Panc1 (cell line): ENCODE results near the gene P2RY13.

ENCODE experiments used
- POLR2AphosphoS5 ChIP-seq: IDR thresholded peaks from 2 replicates; pipeline ENCODE4 v1.6.1; 2012; ENCODE audit warnings: mild to moderate bottlenecking, low read depth, low read length, moderate library complexity
- TF ChIP-seq, protein P1 (sequence below): fragments of 450-650 bp; IDR thresholded peaks from 2 replicates; pipeline ENCODE4 v1.5.1; 2017; ENCODE audit warnings: mild to moderate bottlenecking

DNA sequence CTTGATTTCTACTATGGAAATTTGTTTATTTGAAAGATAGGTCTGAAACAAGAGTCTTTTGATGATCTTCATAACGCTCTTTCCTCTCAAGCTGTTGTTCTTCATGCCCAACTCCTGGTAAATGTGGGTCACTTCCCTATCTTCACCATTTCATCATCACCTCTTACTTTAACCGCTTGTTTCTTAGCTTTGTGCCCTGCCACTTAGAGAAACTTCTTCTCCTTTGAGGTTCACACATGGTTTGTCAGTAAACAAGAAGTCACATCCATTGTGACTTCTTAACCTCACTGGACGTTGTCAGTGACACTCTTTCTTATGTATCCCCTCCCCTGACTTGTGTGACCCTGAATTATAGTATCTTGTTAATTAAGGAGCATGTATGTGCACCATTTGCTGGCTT is 16.9 kb upstream of the P2RY13 start:
- TF ChIP-seq, protein P1, sequence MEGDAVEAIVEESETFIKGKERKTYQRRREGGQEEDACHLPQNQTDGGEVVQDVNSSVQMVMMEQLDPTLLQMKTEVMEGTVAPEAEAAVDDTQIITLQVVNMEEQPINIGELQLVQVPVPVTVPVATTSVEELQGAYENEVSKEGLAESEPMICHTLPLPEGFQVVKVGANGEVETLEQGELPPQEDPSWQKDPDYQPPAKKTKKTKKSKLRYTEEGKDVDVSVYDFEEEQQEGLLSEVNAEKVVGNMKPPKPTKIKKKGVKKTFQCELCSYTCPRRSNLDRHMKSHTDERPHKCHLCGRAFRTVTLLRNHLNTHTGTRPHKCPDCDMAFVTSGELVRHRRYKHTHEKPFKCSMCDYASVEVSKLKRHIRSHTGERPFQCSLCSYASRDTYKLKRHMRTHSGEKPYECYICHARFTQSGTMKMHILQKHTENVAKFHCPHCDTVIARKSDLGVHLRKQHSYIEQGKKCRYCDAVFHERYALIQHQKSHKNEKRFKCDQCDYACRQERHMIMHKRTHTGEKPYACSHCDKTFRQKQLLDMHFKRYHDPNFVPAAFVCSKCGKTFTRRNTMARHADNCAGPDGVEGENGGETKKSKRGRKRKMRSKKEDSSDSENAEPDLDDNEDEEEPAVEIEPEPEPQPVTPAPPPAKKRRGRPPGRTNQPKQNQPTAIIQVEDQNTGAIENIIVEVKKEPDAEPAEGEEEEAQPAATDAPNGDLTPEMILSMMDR = no peak
- TF ChIP-seq POLR2AphosphoS5 = no peak
